Endodermal cell (in vitro differentiated cells): ENCODE measurements around the gene MLLT3. TPM values are rescaled to one million over a fixed set of nuclear protein-coding genes. Genes with fewer than 3 reads are reported as not detected.

Source experiments
- DNase-seq: peaks from one replicate; pipeline ENCODE4 v3.0.0-alpha.2; 2017
- H3K27ac ChIP-seq: 2 replicates; pipeline ENCODE4 v1.5.1; 2013; ENCODE audit warnings: mild to moderate bottlenecking, low read depth, low read length, moderate library complexity
- H3K27me3 ChIP-seq: 2 replicates; pipeline ENCODE4 v1.6.1; 2013; ENCODE audit warnings: mild to moderate bottlenecking, low read length, moderate library complexity; ENCODE audit not compliant: insufficient read depth, control insufficient read depth, poor library complexity, severe bottlenecking
- H3K36me3 ChIP-seq: 2 replicates; pipeline ENCODE4 v1.7.0; 2013; ENCODE audit warnings: mild to moderate bottlenecking, low read length, moderate library complexity; ENCODE audit not compliant: control insufficient read depth, insufficient read depth
- H3K4me1 ChIP-seq: one replicate; pipeline ENCODE4 v1.7.0; 2013; ENCODE audit warnings: low read length; ENCODE audit not compliant: control insufficient read depth, insufficient read depth
- H3K4me3 ChIP-seq: 2 replicates; pipeline ENCODE4 v1.5.1; 2013; ENCODE audit warnings: mild to moderate bottlenecking, low read length, moderate library complexity
- H3K9ac ChIP-seq: 2 replicates; pipeline ENCODE4 v1.6.1; 2013; ENCODE audit warnings: mild to moderate bottlenecking, low read length, moderate library complexity; ENCODE audit not compliant: poor library complexity, severe bottlenecking; ENCODE audit errors: extremely low read depth
- H3K9me3 ChIP-seq: 2 replicates; pipeline ENCODE4 v1.6.1; 2013; ENCODE audit warnings: mild to moderate bottlenecking, low read length, moderate library complexity; ENCODE audit not compliant: control insufficient read depth
- H3K27ac Mint-ChIP-seq: 2 replicates; pipeline ENCODE4 v1.8.0; 2020; ENCODE audit warnings: mixed read lengths
- H3K27me3 Mint-ChIP-seq: 2 replicates; pipeline ENCODE4 v1.8.0; 2021; ENCODE audit warnings: mild to moderate bottlenecking, mixed read lengths; ENCODE audit not compliant: insufficient read depth
- H3K36me3 Mint-ChIP-seq: 2 replicates; pipeline ENCODE4 v1.8.0; 2020; ENCODE audit warnings: low read depth, mixed read lengths
- H3K4me1 Mint-ChIP-seq: 2 replicates; pipeline ENCODE4 v1.8.0; 2020; ENCODE audit warnings: mixed read lengths
- H3K4me3 Mint-ChIP-seq: 2 replicates; pipeline ENCODE4 v1.8.0; 2020; ENCODE audit warnings: mild to moderate bottlenecking, moderate library complexity, mixed read lengths
- H3K9me3 Mint-ChIP-seq: 2 replicates; pipeline ENCODE4 v1.8.0; 2020; ENCODE audit warnings: mild to moderate bottlenecking, mixed read lengths
- CTCF ChIP-seq: fragments of 200-600 bp; sonication (generic); conservative IDR thresholded peaks from 2 replicates; pipeline ENCODE4 v1.5.0; 2021; ENCODE audit warnings: antibody characterized with exemption, mild to moderate bottlenecking
- WGBS, 2 experiments: methylation state at CpG; one replicate each; pipeline versions ENCODE4 v1.1.5 to v1.1.7; 2013; ENCODE audit warnings: missing lambda C conversion rate in 2 of 2, mixed read lengths in 1 of 2; ENCODE audit not compliant: insufficient coverage in 1 of 2, insufficient read length in 1 of 2; 5-methylcytosine and 5-hydroxymethylcytosine counted together
- total RNA-seq, 2 donors: library from RNA; stranded (reverse); fragmentation: NEBNext Ultra II Directional in 1 of 2; extraction: Animal tissue kit (Norgen Biotek cat#: 25700) in 1 of 2; gene quantifications; 2 replicates in 1 of 2; 3 replicates in 1 of 2; pipeline ENCODE4 v1.2.1, GENCODE V29; 2021

The MLLT3 gene
- total RNA-seq, 2 donors from 2014 or later = 5.5 to 12.2 TPM

DNA sequence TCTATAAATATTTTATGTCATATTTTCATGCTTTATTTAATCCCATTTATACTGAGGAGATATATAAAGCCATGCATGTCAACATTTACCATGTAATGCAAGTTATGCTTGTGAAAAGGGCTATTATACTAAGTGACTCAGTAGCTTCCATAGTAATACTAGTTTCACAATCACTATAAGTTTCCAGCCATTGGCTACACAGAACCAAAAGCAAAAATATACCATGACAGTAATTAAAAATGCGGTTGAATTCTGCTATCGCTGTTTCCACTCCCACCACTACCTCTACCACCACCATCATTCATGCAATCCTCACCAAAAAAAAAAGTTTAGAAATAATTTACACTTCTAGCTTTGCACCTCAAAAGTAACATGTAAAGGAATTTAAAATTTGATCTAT is 60.2 kb downstream of the MLLT3 start:
- H3K27ac Mint-ChIP-seq = no peak overlapping the region
- no peak overlapping the region for H3K4me3 Mint-ChIP-seq
- Histone ChIP-seq H3K9me3 (no peaks in the 10 kb centered on the region), H3K4me1 (peaks cover 6% of the 10 kb centered on the region), H3K9ac (no peak overlapping the region), H3K4me3 (no peak overlapping the region), H3K27ac (no peak overlapping the region), H3K27me3 (no peaks in the 10 kb centered on the region), H3K36me3 (no peaks in the 10 kb centered on the region)
- DNase-seq = no peak
- no peaks in the 10 kb centered on the region for H3K27me3 Mint-ChIP-seq
- H3K4me1 Mint-ChIP-seq = peaks cover 24% of the 10 kb centered on the region
- no peaks in the 10 kb centered on the region for H3K36me3 Mint-ChIP-seq
- no peaks in the 10 kb centered on the region for H3K9me3 Mint-ChIP-seq
- 96% methylated on average over 2 of the region's 2 CpGs; no CpG with 5 or more reads in 1 of the 2 experiments for whole genome bisulfite sequencing, 2 experiments
- TF ChIP-seq CTCF = no peak

- Mint-ChIP-seq H3K9me3 (no peaks in the 10 kb centered on the region), H3K4me1 (peaks cover 24% of the 10 kb centered on the region), H3K4me3 (no peak overlapping the region), H3K36me3 (no peaks in the 10 kb centered on the region), H3K27ac (no peak overlapping the region), H3K27me3 (no peaks in the 10 kb centered on the region)
- no peak overlapping the region for H3K27ac ChIP-seq
- H3K27me3 ChIP-seq = no peaks in the 10 kb centered on the region
- 86% methylated on average over 1 to 3 of the region's 3 CpGs for WGBS, 2 experiments
- no peak for TF ChIP-seq CTCF
- no peaks in the 10 kb centered on the region for H3K36me3 ChIP-seq
- no peak overlapping the region for H3K4me3 ChIP-seq
- no peak for DNase-seq
- no peak overlapping the region for H3K9ac ChIP-seq
- H3K4me1 ChIP-seq = peaks cover 6% of the 10 kb centered on the region
- H3K9me3 ChIP-seq = no peaks in the 10 kb centered on the region
Observed at GRCh38 chr9:20561531-20561930, 60.8 kb downstream of the MLLT3 start.

- H3K27me3 Mint-ChIP-seq = no peaks in the 10 kb centered on the region
- no peak overlapping the region for H3K4me3 Mint-ChIP-seq
- no peaks in the 10 kb centered on the region for H3K9me3 ChIP-seq
- peaks cover 6% of the 10 kb centered on the region for H3K4me1 ChIP-seq
- H3K36me3 ChIP-seq = no peaks in the 10 kb centered on the region
- H3K9ac ChIP-seq = no peak overlapping the region
- no peaks in the 10 kb centered on the region for H3K36me3 Mint-ChIP-seq
- H3K27me3 ChIP-seq = no peaks in the 10 kb centered on the region
- H3K9me3 Mint-ChIP-seq = no peaks in the 10 kb centered on the region
- TF ChIP-seq CTCF = no peak
- 100% methylated on average over 1 of the region's 1 CpG; no CpG with 5 or more reads in 1 of the 2 experiments for WGBS, 2 experiments
- no peak overlapping the region for H3K27ac ChIP-seq
- DNase-seq = no peak
- H3K27ac Mint-ChIP-seq = no peak overlapping the region
- peaks cover 24% of the 10 kb centered on the region for H3K4me1 Mint-ChIP-seq
- no peak overlapping the region for H3K4me3 ChIP-seq
Observed at GRCh38 chr9:20559231-20559890, 62.9 kb downstream of the MLLT3 start.
